Tibial nerve (tissue), 4 donors: ENCODE measurements around the gene SRGAP3. TPM values are rescaled to one million over a fixed set of nuclear protein-coding genes. Genes with fewer than 3 reads are reported as not detected.

Experiments used
- DNase-seq, 2 donors: peaks; one replicate each; pipeline ENCODE4 v3.0.0-alpha.2; 2019; ENCODE audit warnings: low spot score in 2 of 2
- H3K27ac ChIP-seq, 4 donors: fragments of 200-600 bp; sonication (generic) in 3 of 4; one replicate each; pipeline ENCODE4 v1.5.1; 2017 to 2019; ENCODE audit warnings: mild to moderate bottlenecking in 1 of 4
- H3K27me3 ChIP-seq, 2 donors: fragments of 200-600 bp; sonication (generic) in 1 of 2; one replicate each; pipeline versions ENCODE4 v1.5.1 to v1.6.0; 2017 to 2019
- H3K36me3 ChIP-seq, 3 donors: fragments of 200-600 bp; sonication (generic); one replicate each; pipeline ENCODE4 v1.5.1; 2018 to 2019
- H3K4me1 ChIP-seq, 4 donors: fragments of 200-600 bp; sonication (generic) in 3 of 4; one replicate each; pipeline ENCODE4 v1.5.1; 2017 to 2019
- H3K4me3 ChIP-seq, 4 donors: fragments of 200-600 bp; sonication (generic) in 3 of 4; one replicate each; pipeline ENCODE4 v1.5.1; 2017 to 2019; ENCODE audit warnings: mild to moderate bottlenecking in 1 of 4, moderate library complexity in 1 of 4
- H3K9me3 ChIP-seq, 4 donors: fragments of 200-600 bp; sonication (generic) in 3 of 4; one replicate each; pipeline ENCODE4 v1.5.1; 2017 to 2019
- CTCF ChIP-seq, 5 experiments: fragments of 200-600 bp in 3 of 5; fragments of 450-650 bp in 2 of 5; sonication (generic) in 3 of 5; IDR thresholded peaks; one replicate each; pipeline ENCODE4 v1.5.1; 2016 to 2019; ENCODE audit warnings: antibody characterized with exemption in 5 of 5, mild to moderate bottlenecking in 3 of 5, moderate library complexity in 2 of 5
- EP300 ChIP-seq, 2 donors: sonication (generic); formaldehyde crosslinking; IDR thresholded peaks; one replicate each; pipeline ENCODE4 v1.6.1; 2017; ENCODE audit warnings: antibody characterized with exemption in 2 of 2, mild to moderate bottlenecking in 1 of 2
- POLR2A ChIP-seq, 2 donors: fragments of 450-650 bp; IDR thresholded peaks; one replicate each; pipeline ENCODE4 v1.6.1; 2017; ENCODE audit warnings: antibody characterized with exemption in 2 of 2, mild to moderate bottlenecking in 2 of 2, moderate library complexity in 2 of 2
- WGBS, 2 donors: methylation state at CpG; one replicate each; pipeline ENCODE4 v1.1.5; 2018; 5-methylcytosine and 5-hydroxymethylcytosine counted together
- total RNA-seq, 4 donors: library from RNA; depleted of rRNA; stranded (reverse); fragments of >200 nt; gene quantifications; one replicate each; pipeline ENCODE4 v1.1.0, GENCODE V29; 2016

SRGAP3 gene
- total RNA-seq, 4 donors from 2014 or later = 11.7 to 18.0 (median 15.1) TPM

- H3K4me1 ChIP-seq = no peaks in the 10 kb centered on the region
- TF ChIP-seq CTCF (IDR thresholded peaks at IDR 0.05) = no peak
- TF ChIP-seq EP300 (IDR thresholded peaks at IDR 0.05) = no peak
- no peak for TF ChIP-seq POLR2A (IDR thresholded peaks at IDR 0.05)
- no peaks in the 10 kb centered on the region for H3K27me3 ChIP-seq
- H3K4me3 ChIP-seq = no peak overlapping the region
- DNase-seq = no peak
- no peaks in the 10 kb centered on the region for H3K36me3 ChIP-seq
- H3K27ac ChIP-seq = no peak overlapping the region
- WGBS, 2 donors = 75 to 85% methylated on average over 10 of the region's 10 CpGs
- H3K9me3 ChIP-seq = no peaks in the 10 kb centered on the region
Observed at GRCh38 chr3:9193633-9194195, 55.7 kb downstream of the SRGAP3 start.

DNA sequence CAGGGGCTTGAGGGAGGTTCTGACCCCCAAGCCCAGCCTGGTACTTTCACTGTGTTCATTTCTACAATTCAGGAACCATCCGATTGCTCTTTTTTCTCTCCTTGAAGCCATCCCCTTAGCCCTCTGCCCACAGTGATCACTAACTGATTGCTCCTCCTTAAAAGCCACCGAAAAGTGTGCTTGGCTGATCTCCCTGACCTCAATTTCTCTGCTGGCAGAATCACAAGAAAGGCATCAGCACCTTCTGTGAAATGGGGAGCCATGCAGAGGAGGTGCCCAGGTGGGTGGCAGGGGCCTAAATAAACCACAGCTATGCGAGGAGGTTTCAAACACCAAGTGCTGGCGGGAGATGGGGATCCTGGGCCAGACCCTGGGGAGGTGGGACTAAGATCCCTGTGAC, 56.2 kb downstream of the SRGAP3 start:
- 87 to 92% methylated on average over 4 of the region's 4 CpGs for WGBS, 2 donors
- H3K27me3 ChIP-seq = no peaks in the 10 kb centered on the region
- no peak for TF ChIP-seq EP300 (IDR thresholded peaks at IDR 0.05)
- no peak for TF ChIP-seq CTCF (IDR thresholded peaks at IDR 0.05)
- TF ChIP-seq POLR2A (IDR thresholded peaks at IDR 0.05) = no peak
- no peak for DNase-seq
- no peaks in the 10 kb centered on the region for H3K36me3 ChIP-seq
- H3K9me3 ChIP-seq = no peaks in the 10 kb centered on the region
- no peak overlapping the region for H3K4me3 ChIP-seq
- no peaks in the 10 kb centered on the region for H3K4me1 ChIP-seq
- H3K27ac ChIP-seq = no peak overlapping the region

GRCh38 chr3:9192248-9193025, 57.0 kb downstream of the SRGAP3 start:
- Histone ChIP-seq H3K27ac (no peak overlapping the region), H3K27me3 (no peaks in the 10 kb centered on the region)
- WGBS, 2 donors = 88 to 92% methylated on average over 8 to 9 of the region's 9 CpGs

DNA sequence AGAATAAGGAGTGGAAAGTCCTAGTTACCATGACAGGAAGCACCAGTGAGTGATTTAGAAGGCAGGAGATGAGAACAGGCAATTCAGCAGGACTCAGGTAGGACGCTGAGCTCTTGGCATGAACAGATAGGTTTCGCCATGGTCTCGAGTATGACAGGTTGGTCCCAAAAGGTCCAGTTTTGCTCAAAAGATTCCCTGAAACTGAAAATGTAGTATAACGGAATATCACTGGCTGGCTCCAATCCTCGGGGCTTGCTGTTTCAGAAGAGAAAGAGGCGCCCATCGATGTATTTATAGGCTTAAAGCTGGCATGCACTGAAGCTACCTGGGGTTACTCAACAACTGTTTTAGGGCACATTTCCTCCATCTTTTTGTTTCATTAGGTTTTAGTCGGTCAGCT, 59.2 kb downstream of the SRGAP3 start:
- H3K4me1 ChIP-seq = no peaks in the 10 kb centered on the region
- 86 to 87% methylated on average over 8 of the region's 8 CpGs for WGBS, 2 donors
- TF ChIP-seq CTCF (IDR thresholded peaks at IDR 0.05) (no peak), EP300 (IDR thresholded peaks at IDR 0.05) (no peak), POLR2A (IDR thresholded peaks at IDR 0.05) (no peak)
- H3K27ac ChIP-seq = no peak overlapping the region
- H3K9me3 ChIP-seq = no peaks in the 10 kb centered on the region
- no peaks in the 10 kb centered on the region for H3K36me3 ChIP-seq
- no peak for DNase-seq
- H3K4me3 ChIP-seq = no peak overlapping the region
- H3K27me3 ChIP-seq = no peaks in the 10 kb centered on the region

More at GRCh38 chr3:9192248-9193025, 57.0 kb downstream of the SRGAP3 start:
- Histone ChIP-seq H3K4me3 (no peak overlapping the region), H3K4me1 (no peaks in the 10 kb centered on the region), H3K36me3 (no peaks in the 10 kb centered on the region), H3K9me3 (no peaks in the 10 kb centered on the region)
- TF ChIP-seq POLR2A (IDR thresholded peaks at IDR 0.05) (no peak), CTCF (IDR thresholded peaks at IDR 0.05) (no peak), EP300 (IDR thresholded peaks at IDR 0.05) (no peak)
- no peak for DNase-seq

GRCh38 chr3:9188583-9188982, 60.9 kb downstream of the SRGAP3 start:
- no peaks in the 10 kb centered on the region for H3K9me3 ChIP-seq
- H3K27ac ChIP-seq = no peak overlapping the region
- no peaks in the 10 kb centered on the region for H3K36me3 ChIP-seq
- no peak for DNase-seq
- 100% methylated on average over 1 of the region's 1 CpG for WGBS, 2 donors
- no peak overlapping the region for H3K4me3 ChIP-seq
- H3K4me1 ChIP-seq = peaks cover 0 to 13% (median 0%) of the 10 kb centered on the region in 4 donors
- TF ChIP-seq CTCF (IDR thresholded peaks at IDR 0.05) (no peak), POLR2A (IDR thresholded peaks at IDR 0.05) (no peak)
- no peaks in the 10 kb centered on the region for H3K27me3 ChIP-seq
